ENCODE measurements around the gene PMAIP1.
"Not testable (repeated sequence)": the region's sequence is repeated elsewhere in the genome, so short reads cannot be mapped to it uniquely, and the experiment has no call there.

DNA sequence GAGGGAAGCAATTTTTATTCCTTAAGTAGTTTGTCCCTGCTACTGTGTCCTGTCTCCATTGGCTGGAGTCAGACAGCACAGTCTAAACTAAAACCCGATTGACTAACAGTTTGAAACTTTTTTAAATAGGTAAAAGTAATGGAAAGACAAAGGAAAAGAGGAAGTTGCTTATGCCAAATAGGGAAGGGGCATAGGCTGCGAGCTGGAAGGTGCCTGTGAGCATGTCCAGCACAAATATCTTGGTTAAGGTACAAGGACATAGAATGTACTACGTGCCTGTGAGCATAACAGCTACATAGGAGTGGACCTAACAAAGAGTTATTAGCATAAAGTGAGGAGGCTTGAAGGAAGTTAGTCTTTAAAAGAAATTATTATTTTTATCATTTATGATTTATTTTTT lies 13.4 kb upstream of the PMAIP1 start:
- TF ChIP-seq, protein P1, sequence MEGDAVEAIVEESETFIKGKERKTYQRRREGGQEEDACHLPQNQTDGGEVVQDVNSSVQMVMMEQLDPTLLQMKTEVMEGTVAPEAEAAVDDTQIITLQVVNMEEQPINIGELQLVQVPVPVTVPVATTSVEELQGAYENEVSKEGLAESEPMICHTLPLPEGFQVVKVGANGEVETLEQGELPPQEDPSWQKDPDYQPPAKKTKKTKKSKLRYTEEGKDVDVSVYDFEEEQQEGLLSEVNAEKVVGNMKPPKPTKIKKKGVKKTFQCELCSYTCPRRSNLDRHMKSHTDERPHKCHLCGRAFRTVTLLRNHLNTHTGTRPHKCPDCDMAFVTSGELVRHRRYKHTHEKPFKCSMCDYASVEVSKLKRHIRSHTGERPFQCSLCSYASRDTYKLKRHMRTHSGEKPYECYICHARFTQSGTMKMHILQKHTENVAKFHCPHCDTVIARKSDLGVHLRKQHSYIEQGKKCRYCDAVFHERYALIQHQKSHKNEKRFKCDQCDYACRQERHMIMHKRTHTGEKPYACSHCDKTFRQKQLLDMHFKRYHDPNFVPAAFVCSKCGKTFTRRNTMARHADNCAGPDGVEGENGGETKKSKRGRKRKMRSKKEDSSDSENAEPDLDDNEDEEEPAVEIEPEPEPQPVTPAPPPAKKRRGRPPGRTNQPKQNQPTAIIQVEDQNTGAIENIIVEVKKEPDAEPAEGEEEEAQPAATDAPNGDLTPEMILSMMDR (IDR thresholded peaks at IDR 0.05): not testable (repeated sequence)
- not testable (repeated sequence) for TF ChIP-seq POLR2A (IDR thresholded peaks at IDR 0.05)
